HK-2 (cell line): ENCODE data around the gene SDHAF2.
A peak's percentile ranks its signal among the peaks of the same experiment; 100 is the strongest.
"Not testable (repeated sequence)": the region's sequence is repeated elsewhere in the genome, so short reads cannot be mapped to it uniquely, and the experiment has no call there.

Experiments
- DNase-seq: peaks from one replicate; pipeline ENCODE4 v3.0.0-alpha.2; 2018; ENCODE audit not compliant: unreplicated experiment

SDHAF2 gene

GRCh38 chr11:61425367-61426131 is 4.4 kb upstream of the SDHAF2 start:
- no peak for DNase-seq

DNA sequence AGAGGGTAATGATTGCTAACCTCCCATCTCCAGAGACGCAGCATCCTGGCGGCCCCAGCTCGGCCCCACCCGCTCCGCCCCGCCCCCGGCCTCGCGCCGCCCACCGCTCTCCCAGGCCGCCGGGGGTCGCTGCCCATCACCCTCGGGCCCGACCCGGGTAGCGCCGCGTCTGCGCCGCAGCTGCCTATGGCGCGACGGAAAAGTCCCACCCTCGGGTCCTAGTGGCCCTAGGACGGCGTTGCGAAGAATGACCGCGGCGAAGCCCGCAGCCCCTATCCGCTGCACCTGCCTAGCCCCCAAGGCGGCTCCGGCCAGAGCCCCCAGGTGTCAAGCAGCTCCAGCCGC is 606 bp upstream of the SDHAF2 start:
- peak; percentile 69 for DNase-seq

DNA sequence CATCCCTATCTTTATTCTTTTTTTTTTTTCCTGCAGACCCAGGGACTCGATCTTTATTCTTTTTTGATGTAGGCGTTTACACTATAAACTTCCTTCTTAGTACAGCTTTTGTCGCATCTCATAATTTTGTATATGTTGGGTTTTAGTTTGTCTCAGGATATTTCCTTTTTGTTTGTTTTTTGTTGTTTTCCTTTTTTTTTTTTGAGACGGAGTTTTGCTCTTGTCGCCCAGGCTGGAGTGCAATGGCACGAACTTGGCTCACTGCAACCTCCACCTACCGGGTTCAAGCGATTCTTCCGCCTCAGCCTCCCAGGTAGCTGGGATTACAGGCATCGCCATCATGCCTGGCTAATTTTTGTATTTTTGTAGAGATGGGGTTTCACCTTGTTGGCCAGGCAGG is 915 bp downstream of the SDHAF2 start:
- not testable (repeated sequence) for DNase-seq

DNA sequence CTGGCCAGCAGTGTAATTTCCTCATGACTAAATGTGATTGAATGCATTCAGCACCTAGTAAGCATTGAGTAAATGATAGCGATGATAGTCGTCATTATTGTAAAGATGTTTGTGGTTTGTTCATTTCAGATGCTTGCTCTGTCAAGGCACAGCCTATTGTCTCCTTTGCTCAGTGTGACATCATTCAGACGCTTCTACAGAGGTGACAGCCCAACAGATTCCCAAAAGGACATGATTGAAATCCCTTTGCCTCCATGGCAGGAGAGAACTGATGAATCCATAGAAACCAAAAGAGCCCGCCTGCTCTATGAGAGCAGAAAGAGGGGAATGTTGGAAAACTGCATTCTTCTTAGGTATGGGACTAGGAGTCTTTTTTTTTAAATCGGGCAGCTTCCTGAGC is 7.6 kb downstream of the SDHAF2 start:
- no peak for DNase-seq

GRCh38 chr11:61439615-61440014 is 9.7 kb downstream of the SDHAF2 start:
- no peak for DNase-seq

DNA sequence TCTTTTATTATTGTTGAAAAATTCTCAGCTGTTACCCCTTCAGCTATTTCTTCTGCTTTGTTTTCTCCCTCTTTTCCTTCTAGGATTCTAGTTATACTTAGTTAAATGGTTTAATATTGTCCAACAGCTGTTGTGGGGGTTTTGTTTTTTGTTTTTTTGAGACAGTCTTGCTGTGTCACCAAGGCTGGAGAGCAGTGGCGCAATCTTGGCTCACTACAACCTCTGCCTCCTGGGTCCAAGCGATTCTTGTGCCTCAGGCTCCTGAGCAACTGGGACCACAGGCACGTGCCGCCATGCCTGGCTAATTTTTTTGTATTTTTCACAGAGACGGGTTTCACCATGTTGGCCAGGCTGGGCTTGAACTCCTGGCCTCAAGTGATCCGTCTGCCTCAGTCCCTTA is 12.7 kb downstream of the SDHAF2 start:
- no peak for DNase-seq

GRCh38 chr11:61445516-61445915 is 15.6 kb downstream of the SDHAF2 start:
- DNase-seq: no peak

- peak; percentile 79 for DNase-seq
Measured at GRCh38 chr11:61446211-61446651, 16.3 kb downstream of the SDHAF2 start.

- no peak for DNase-seq
Measured at GRCh38 chr11:61447601-61448551, 18.0 kb downstream of the SDHAF2 start.

- no peak for DNase-seq
Measured at GRCh38 chr11:61448552-61448927, 18.6 kb downstream of the SDHAF2 start.

DNA sequence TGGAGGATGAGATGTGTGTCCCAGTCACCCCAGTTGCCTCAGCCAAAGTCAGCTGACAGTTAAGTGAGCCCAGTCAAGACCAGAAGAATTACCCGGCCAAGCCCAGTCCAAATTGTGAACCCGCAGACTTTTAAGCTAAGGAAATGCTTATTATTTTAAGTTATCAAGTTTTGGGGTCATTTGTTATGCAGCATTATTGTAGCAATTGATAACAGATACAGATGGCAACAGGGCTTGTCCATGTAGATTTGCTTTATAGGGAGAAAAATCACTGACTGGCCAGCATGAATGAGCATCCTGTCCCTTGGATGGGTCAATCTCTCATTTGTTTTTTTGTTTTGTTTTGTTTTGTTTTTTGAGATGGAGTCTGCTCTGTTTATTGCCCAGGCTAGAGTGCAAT is 22.9 kb downstream of the SDHAF2 start:
- no peak for DNase-seq

- DNase-seq: no peak
Measured at GRCh38 chr11:61453695-61454094, 23.8 kb downstream of the SDHAF2 start.

- no peak for DNase-seq
Measured at GRCh38 chr11:61454520-61454919, 24.6 kb downstream of the SDHAF2 start.

DNA sequence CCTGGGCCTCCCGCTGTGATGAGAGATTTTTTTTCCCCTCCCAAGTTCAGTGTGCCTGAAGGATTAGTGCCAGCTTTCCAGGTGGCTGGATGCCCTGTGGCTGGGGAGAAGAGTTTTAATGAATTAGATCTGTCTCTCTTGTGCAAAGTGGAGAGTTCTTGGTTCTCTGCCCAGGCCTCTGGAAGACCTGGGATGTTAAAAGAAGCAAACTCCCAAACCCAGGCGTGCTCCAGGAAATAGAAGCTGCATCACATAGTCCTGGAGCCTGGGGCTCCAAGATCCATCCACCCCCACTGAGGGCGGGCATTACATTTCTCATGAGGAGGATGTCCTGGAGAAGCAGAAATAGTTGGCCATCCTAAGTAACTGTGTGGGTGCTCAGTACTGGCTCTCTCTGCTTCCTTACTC is 30.6 kb downstream of the SDHAF2 start:
- DNase-seq: no peak

DNA sequence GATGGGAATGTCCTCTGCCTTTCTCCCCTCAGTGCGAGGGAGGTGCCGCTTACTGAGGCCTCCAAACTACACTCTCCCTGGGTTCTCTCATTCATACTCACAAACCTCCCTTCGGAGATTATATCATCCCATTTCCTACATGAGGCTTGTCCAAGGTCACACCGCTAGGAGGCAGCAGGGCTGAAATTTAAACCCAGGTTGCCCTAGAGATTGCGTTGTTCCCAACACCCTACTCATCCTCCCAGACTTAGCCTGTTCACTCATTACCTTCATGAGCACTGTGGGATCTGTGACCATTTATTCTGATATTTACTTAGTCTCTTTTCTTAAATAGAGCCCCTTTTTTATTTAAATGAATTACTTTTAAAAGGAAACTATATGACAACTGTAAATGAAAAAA is 31.1 kb downstream of the SDHAF2 start:
- no peak for DNase-seq

- DNase-seq: not testable (repeated sequence)
Measured at GRCh38 chr11:61467602-61468001, 37.7 kb downstream of the SDHAF2 start.

DNA sequence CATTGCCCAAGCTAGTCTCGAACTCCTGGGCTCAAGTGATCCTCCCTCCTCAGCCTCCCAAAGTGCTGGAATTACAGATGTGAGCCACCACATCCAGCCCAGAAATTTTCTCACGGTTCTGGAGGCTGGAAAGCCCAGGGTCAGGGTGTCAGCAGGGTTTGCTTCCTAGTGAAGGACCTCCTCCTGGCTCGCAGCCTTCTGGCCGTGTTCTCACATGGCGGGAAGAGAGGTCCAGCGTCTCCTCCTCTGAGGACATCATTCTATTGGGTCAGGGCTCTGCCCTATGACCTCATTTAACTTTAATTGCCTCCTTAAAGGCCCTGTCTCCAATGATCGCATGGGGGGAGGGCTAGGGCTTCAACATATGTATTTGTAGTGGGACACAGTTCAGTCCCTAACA is 38.1 kb downstream of the SDHAF2 start:
- DNase-seq: no peak

DNA sequence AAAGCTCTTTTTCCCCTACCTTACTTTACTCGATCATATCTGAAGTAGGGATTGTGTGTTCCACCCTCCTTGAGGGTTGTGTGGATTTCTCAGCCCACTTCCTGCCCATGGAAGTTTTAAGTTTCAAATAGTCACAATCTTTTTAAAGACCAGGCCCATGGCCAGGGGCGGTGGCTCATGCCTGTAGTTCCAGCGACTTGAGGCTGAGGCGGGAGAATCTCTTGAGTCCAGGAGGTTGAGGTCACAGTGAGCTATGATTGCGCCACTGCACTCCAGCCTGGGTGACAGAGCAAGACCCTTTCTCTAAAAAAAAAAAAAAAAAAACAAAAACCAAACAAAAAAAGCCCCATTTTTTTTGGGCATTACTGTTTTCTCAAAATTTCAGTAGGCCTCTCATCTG is 42.4 kb downstream of the SDHAF2 start:
- no peak for DNase-seq

DNA sequence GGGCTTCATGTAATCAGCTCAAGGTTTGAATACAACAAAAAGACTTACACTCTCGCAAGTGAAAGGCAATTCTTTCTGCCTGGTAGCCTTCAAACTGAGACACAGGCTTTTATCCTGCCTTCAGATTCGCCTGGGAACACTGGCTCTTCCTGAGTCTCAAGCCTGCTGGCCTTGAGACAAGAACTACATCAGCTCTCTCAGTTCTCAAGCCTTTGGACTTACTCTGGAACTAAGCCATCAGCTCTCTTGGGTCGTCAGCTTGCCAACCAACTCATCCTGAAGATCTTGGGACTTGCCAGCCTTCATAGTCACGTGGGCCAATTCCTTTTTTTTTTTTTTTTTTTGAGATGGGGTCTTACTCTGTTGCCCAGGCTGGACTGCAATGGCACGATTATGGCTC is 42.9 kb downstream of the SDHAF2 start:
- DNase-seq: no peak

DNA sequence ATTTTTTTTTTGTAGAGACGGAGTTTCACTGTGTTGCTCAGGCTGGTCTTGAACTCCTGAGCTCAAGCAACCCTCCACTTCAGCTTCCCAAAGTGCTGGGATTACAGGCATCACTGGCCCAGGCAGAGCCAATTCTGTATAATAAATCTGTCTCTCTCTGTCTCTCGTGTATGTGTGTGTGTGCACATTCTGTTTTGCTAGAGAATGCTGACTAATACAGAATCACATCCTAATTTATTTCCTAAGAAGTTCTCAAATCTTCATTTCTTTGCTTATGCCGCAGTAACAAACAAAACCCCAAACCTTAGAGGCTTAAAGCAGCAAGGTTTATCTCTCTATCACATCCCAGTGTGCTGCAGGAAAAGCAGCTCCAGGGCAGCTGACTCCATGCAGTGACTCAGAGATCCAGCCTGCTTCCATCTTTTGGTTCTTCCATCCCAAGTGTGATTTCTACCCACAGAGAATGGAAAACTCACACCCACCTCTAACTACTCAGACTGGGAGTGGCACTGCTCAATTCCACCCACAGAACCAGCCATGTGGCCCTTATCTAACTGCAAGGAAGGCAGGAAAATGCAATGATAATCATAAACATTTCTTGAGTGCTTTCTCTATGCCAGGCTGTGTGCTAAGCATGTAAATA is 43.6 kb downstream of the SDHAF2 start:
- DNase-seq: no peak

DNA sequence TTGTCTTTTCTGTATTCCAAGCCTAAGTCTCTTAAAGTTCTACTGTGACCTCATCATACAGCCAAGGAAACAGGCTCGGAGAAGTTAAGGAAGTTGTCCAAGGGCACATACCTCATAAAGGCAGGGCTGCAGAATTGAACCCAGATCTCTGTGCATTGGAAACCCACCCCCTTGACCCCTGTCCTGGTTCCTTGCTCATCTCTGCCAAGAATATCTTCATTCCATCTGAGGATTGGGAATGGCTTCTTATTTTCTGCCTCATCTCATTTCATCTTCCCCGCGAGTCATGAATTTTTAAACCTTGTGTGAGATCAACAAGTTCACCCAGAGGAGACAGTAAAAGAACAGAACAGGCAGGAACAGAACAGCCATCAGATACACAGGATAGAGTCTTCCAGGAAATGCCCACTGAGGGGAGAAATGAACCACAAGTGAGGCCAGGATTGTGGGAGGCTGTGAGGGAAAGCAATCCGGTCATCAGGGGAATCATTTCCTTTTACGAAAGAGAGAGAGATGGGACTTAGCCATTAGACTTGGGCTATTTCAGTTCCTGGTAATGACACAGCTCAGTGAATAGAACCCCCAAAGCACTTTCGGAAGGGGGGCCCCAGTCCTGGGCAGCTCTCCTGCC is 44.2 kb downstream of the SDHAF2 start:
- DNase-seq: no peak

DNA sequence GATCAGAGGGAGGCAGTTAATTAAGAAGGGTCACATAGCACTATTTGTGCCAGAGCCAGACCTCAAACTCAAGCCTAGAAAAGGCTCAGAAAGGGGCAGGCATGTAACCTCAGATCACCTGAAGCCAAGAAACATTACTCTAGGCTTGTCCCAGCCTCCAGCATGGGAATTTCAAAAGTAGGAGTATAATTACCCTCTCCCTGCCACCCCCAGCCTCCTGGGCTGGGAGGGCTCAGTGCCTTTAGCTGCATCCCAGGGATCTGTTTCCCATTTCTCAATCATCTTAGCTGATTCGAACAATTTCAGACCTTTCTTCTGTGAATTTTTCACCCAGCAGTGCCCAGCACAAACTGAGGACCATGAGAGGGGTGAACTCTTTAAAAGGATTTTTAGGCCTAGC is 45.5 kb downstream of the SDHAF2 start:
- DNase-seq: no peak
